Liver (tissue), 3 donors: ENCODE data around the gene ST6GALNAC4.

Source experiments
- HNF4A ChIP-seq, 2 donors: conservative IDR thresholded peaks; 2 replicates each; pipeline ENCODE4 v1.6.1; 2016; ENCODE audit warnings: antibody characterized with exemption in 2 of 2, mild to moderate bottlenecking in 2 of 2
- TF ChIP-seq, protein P1 (sequence below): fragments of 150-350 bp; IDR thresholded peaks from 2 replicates; pipeline ENCODE4 v1.5.1; 2017; ENCODE audit warnings: improper control_type of control experiment, low read depth, low read length; ENCODE audit not compliant: missing input control
- TF ChIP-seq, protein P2 (sequence below): IDR thresholded peaks from 2 replicates; pipeline ENCODE4 v1.6.1; 2016; ENCODE audit warnings: antibody characterized with exemption
- donor health status: healthy.
- donor health status: healthy.

DNA sequence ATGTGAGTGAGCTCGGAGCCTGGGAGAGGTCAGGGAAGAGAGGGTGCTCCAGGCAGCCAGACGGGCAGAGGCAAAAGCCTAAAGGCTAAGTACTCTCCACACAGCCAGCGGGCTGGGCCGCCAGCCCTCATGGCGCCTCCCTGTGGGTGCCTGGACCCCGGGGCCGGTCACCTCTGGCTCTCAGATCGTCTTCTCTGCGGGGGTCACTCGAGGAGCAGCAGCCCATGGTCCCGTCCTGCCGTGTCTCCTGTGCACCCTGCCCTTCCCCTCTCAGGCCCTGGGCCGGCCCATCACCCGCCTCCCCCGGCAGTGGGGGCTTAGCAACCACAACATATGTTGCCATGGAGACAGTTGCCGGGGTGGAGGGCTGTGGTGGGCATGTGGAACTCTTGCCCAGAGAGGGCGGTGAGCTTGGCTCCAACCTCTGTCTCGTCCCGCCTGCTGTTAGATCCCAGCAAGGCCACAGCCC, 43.6 kb downstream of the ST6GALNAC4 start:
- TF ChIP-seq, protein P1, sequence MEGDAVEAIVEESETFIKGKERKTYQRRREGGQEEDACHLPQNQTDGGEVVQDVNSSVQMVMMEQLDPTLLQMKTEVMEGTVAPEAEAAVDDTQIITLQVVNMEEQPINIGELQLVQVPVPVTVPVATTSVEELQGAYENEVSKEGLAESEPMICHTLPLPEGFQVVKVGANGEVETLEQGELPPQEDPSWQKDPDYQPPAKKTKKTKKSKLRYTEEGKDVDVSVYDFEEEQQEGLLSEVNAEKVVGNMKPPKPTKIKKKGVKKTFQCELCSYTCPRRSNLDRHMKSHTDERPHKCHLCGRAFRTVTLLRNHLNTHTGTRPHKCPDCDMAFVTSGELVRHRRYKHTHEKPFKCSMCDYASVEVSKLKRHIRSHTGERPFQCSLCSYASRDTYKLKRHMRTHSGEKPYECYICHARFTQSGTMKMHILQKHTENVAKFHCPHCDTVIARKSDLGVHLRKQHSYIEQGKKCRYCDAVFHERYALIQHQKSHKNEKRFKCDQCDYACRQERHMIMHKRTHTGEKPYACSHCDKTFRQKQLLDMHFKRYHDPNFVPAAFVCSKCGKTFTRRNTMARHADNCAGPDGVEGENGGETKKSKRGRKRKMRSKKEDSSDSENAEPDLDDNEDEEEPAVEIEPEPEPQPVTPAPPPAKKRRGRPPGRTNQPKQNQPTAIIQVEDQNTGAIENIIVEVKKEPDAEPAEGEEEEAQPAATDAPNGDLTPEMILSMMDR = no peak
- TF ChIP-seq, protein P2, sequence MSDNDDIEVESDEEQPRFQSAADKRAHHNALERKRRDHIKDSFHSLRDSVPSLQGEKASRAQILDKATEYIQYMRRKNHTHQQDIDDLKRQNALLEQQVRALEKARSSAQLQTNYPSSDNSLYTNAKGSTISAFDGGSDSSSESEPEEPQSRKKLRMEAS = no peak
- TF ChIP-seq HNF4A (conservative IDR thresholded peaks at IDR 0.05) = no peak
